NB4 (cell line): ENCODE measurements around the gene TOMM5.
"Not testable (repeated sequence)": the region's sequence is repeated elsewhere in the genome, so short reads cannot be mapped to it uniquely, and the experiment has no call there.

ENCODE experiments used
- DNase-seq: peaks from one replicate; pipeline ENCODE4 v3.0.0; 2010; ENCODE audit warnings: low read depth
- H3K4me3 ChIP-seq: one replicate; pipeline ENCODE4 v1.5.1; 2011; ENCODE audit warnings: mild to moderate bottlenecking, low read depth, low read length, moderate library complexity
- MYC ChIP-seq: IDR thresholded peaks from 2 replicates; pipeline ENCODE4 v1.6.1; 2011; ENCODE audit warnings: low read depth, low read length
- POLR2A ChIP-seq: IDR thresholded peaks from 2 replicates; pipeline ENCODE4 v1.6.1; 2011; ENCODE audit warnings: mild to moderate bottlenecking; ENCODE audit not compliant: insufficient read length; ENCODE audit errors: extremely low read depth
- TF ChIP-seq, protein P1 (sequence below): IDR thresholded peaks from one replicate; pipeline ENCODE4 v1.5.1; 2012; ENCODE audit warnings: low read depth, low read length
- TF ChIP-seq, protein P2 (sequence below): IDR thresholded peaks from 2 replicates; pipeline ENCODE4 v1.6.1; 2011; ENCODE audit warnings: low read depth, low read length

Gene TOMM5

GRCh38 chr9:37611014-37611413 lies 18.6 kb upstream of the TOMM5 start:
- DNase-seq: no peak
- no peak overlapping the region for H3K4me3 ChIP-seq
- no peak for TF ChIP-seq MYC

DNA sequence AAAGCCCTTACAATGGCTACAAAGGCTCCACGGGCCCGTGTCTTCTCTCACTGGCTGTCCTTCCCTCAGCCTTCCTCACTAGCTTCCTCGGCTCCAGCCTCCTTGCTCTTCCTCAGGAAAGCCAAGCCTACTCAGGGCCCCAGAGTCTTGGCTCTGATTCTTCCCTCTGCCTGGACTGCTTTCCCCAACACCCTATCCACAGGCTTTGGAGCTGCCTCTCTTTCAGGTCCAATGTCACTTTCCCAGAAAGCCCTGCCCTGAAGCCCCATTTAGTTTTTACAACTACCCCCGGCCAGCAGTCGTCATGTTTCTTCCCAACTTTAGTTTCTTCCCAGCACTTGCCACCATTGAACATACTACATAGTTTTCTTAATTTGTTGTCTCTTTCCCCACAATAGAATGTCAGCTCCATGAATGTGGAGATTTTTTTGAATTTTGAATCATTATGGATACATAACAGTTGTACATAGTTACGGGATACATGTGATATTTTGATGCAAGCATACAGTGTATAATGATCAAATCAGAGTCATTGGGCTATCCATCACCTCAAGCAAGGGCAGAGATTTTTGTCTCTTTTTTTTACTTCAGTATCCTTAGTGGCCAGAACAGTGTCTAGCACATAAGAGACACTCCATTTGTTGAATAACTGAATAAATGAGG lies 17.5 kb upstream of the TOMM5 start:
- TF ChIP-seq MYC: no peak
- TF ChIP-seq, protein P1, sequence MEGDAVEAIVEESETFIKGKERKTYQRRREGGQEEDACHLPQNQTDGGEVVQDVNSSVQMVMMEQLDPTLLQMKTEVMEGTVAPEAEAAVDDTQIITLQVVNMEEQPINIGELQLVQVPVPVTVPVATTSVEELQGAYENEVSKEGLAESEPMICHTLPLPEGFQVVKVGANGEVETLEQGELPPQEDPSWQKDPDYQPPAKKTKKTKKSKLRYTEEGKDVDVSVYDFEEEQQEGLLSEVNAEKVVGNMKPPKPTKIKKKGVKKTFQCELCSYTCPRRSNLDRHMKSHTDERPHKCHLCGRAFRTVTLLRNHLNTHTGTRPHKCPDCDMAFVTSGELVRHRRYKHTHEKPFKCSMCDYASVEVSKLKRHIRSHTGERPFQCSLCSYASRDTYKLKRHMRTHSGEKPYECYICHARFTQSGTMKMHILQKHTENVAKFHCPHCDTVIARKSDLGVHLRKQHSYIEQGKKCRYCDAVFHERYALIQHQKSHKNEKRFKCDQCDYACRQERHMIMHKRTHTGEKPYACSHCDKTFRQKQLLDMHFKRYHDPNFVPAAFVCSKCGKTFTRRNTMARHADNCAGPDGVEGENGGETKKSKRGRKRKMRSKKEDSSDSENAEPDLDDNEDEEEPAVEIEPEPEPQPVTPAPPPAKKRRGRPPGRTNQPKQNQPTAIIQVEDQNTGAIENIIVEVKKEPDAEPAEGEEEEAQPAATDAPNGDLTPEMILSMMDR: no peak
- TF ChIP-seq, protein P2, sequence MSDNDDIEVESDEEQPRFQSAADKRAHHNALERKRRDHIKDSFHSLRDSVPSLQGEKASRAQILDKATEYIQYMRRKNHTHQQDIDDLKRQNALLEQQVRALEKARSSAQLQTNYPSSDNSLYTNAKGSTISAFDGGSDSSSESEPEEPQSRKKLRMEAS: no peak
- no peak overlapping the region for H3K4me3 ChIP-seq
- no peak for DNase-seq

GRCh38 chr9:37608250-37608649 lies 15.9 kb upstream of the TOMM5 start:
- TF ChIP-seq, protein P1: no peak
- TF ChIP-seq POLR2A: no peak
- TF ChIP-seq MYC: no peak
- TF ChIP-seq, protein P2: no peak
- DNase-seq: no peak
- H3K4me3 ChIP-seq: no peak overlapping the region

DNA sequence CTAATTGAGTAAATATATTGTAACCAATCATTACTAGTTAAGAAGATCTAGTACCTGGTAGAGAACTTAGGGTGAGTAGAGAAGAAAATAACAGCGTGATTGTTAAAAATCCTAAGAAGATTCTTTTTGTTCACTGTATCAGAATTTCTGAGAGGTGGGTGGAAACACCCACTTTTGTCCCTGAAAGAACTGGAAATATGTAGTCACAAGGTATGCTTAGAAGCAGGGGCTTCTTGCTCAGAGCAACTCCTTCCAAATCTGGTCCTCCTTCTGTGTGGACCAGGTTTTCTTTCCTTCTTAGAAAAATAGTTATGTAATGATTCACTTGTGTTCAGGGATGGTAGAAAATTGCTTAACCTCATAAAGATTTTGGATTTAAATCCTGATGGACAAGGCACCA lies 11.9 kb upstream of the TOMM5 start:
- TF ChIP-seq MYC (no peak), POLR2A (no peak)
- TF ChIP-seq, protein P2: no peak
- TF ChIP-seq, protein P1: no peak
- H3K4me3 ChIP-seq: no peak overlapping the region
- DNase-seq: no peak

GRCh38 chr9:37602817-37603216 lies 10.4 kb upstream of the TOMM5 start:
- no peak overlapping the region for H3K4me3 ChIP-seq
- TF ChIP-seq, protein P2: no peak
- no peak for TF ChIP-seq POLR2A
- TF ChIP-seq MYC: no peak
- TF ChIP-seq, protein P1: no peak
- no peak for DNase-seq

GRCh38 chr9:37602061-37602460 lies 9.7 kb upstream of the TOMM5 start:
- DNase-seq, H3K4me3 ChIP-seq: not testable (repeated sequence)

DNA sequence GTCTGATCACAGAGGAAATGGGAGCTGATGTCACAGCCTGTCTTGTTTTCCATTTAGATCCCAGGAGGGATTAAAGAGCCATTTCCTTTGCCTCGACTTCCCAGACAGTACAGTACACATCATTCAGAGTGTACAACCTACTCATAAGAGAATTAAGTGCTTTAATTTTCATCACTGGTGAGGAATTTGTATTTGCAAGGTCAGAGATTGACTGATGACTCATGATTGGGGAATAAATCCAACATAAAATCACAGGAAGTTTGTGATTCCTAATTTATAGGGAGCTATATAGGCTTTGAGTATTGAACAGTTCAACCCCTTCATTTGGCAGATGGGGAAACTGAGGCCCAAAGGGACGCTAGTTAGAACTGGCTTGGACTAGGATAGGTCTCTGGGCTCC lies 4.1 kb upstream of the TOMM5 start:
- no peak overlapping the region for H3K4me3 ChIP-seq
- TF ChIP-seq, protein P1: no peak
- TF ChIP-seq POLR2A: no peak
- no peak for TF ChIP-seq MYC
- TF ChIP-seq, protein P2: no peak
- no peak for DNase-seq
